ENCODE measurements around the gene GPC3. TPM values are rescaled to one million over a fixed set of nuclear protein-coding genes. Genes with fewer than 3 reads are reported as not detected.
"Not testable (repeated sequence)": the region's sequence is repeated elsewhere in the genome, so short reads cannot be mapped to it uniquely, and the experiment has no call there.

GPC3 gene
- total RNA-seq, 1 donor from 2014 or later, result not detected

- no peak for DNase-seq (ENCODE audit: extremely low read depth, low read depth, low spot score)
Observed at GRCh38 chrX:133789829-133790228, 195.6 kb downstream of the GPC3 start.

DNA sequence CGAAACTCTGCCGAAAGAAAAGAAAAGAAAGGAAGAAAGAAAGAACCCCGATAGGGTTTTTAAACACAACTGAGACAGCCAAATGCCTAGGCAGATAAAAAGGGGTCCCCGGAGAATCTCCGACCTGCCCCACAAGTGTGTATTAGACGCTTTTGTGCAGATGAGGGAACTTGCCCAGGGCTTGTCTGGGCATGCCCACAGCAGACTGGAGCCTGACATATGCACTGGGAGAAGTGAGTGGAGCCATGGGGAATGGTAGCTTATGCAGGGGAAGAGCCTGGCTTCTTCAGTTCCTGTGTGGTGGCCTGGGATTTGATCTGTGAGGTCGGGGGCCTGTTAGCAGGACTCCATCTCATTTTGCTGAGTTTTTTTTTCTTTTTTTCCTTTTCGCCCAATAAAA lies 199.0 kb downstream of the GPC3 start:
- DNase-seq (ENCODE audit: extremely low read depth, low read depth, low spot score), result no peak

- DNase-seq (ENCODE audit: extremely low read depth, low read depth, low spot score), result no peak
Observed at GRCh38 chrX:133783274-133783673, 202.1 kb downstream of the GPC3 start.

GRCh38 chrX:133781174-133781573 lies 204.2 kb downstream of the GPC3 start:
- DNase-seq (ENCODE audit: extremely low read depth, low read depth, low spot score), result no peak

DNA sequence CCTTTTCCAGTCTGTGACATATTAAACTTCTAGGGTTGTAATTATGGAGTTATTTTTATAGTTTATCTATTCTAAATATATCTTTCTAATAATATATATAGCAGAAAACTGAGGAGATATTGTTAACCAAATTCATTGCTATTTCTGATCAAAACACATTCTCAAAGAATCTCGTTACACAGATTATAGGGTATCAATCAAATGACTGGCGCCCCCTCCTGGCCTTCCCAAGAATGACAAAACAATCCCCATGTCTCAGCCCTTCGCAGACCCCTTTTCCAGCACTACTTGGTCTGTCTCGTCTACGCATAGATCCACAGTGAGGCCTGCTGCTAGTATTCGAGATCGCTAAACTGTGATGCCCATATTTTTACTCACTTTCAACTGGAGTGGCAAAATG lies 209.3 kb downstream of the GPC3 start:
- DNase-seq (ENCODE audit: extremely low read depth, low read depth, low spot score), result no peak

GRCh38 chrX:133774807-133775206 lies 210.6 kb downstream of the GPC3 start:
- DNase-seq (ENCODE audit: extremely low read depth, low read depth, low spot score), result no peak

GRCh38 chrX:133771086-133771646 lies 214.2 kb downstream of the GPC3 start:
- DNase-seq (ENCODE audit: extremely low read depth, low read depth, low spot score), result no peak

DNA sequence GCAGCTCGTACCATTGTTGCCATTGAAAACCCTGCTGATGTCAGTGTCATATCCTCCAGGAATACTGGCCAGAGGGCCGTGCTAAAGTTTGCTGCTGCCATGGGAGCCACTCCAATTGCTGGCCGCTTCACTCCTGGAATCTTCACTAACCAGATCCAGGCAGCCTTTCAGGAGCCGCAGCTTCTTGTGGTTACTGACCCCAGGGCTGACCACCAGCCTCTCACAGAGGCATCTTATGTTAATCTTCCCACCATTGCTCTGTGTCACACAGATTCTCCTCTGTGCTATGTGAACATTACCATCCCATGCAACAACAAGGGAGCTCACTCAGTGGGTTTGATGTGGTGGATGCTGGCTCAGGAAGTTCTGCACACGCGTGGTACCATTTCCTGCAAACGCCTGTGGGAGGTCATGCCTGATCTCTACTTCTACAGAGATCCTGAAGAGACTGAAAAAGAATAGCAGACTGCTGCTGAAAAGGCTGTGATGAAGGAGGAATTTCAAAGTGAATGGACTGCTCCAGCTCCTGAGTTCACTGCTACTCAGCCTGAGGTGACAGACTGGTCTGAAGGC lies 222.3 kb downstream of the GPC3 start:
- DNase-seq (ENCODE audit: extremely low read depth, low read depth, low spot score), result not testable (repeated sequence)

DNA sequence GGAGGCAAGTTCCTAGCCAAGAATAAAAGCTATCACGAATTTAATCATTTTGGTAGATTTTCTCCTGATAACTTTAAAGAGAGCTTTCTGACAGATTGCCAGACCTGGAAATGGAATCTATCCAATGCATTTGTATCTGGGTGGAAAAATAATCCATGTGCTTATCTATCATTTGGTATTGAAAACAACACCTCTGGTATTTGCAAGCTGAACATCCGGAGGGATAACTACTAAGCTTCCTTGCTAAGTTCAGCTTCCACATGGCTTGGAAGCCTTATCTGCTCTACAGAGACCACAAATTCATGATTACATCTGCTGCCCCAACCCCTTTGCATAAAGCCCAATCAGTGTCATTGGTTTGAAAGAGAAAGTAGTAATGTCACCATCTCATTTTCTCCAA lies 230.7 kb downstream of the GPC3 start:
- DNase-seq (ENCODE audit: extremely low read depth, low read depth, low spot score), result no peak

DNA sequence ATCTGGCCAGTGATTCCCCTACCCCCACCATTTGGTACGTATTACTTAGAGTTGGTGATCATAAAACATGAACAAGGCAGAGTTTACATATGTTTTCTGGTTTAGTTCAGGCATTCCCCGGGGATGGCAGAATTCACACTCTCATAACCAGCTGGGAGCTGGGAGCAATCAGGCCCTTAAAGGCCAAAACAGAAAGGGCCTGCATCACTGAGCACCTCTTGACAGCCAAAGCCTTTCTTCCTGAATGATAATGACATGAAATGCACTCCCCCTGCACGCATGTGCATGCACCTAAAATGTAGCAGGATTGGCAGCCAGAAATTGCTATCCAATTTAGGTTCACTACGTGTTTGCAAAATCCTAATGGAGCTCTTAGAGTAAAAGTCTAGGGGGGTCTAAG lies 235.4 kb downstream of the GPC3 start:
- DNase-seq (ENCODE audit: extremely low read depth, low read depth, low spot score), result no peak

DNA sequence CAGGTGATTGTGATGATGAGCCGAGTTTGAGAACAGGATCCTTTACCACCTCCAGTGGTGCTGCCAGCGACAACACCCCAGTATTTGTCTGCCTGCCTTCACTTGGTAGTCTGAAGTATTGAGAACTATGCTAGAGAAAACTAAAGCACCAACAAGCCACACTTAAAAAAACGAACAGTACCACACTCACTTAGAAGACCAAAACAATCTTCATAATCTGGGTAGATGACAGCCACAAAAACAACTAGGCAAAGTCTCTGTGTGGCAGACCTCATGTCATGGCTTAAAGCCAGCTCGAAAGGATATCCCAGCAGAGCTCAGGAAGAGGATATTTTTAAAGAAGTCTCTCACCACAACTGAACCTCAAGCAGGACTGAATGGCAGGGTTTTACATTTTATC lies 236.0 kb downstream of the GPC3 start:
- no peak for DNase-seq (ENCODE audit: extremely low read depth, low read depth, low spot score)

GRCh38 chrX:133747196-133747595 lies 238.2 kb downstream of the GPC3 start:
- DNase-seq (ENCODE audit: extremely low read depth, low read depth, low spot score), result no peak

- DNase-seq (ENCODE audit: extremely low read depth, low read depth, low spot score), result no peak
Observed at GRCh38 chrX:133746593-133746992, 238.8 kb downstream of the GPC3 start.

DNA sequence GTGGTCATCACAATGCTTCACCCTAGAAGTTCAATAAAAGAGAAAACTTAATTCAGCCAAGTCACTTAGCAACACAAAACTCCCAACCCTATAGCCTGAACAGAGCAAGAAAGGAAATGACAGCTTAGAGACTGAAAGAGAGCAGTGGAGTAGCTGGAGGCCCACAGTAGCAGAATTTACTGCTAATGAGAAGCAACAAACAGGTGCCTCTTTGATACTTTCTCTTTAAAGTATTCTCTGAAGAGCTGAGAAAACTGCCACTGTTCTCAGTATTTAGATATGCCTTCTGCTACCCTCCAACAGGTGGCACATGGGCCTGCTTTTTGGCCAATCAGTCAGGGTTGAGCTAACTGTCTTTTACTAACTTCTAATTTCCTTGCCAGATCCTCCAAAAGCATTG lies 240.0 kb downstream of the GPC3 start:
- DNase-seq (ENCODE audit: extremely low read depth, low read depth, low spot score), result no peak

DNA sequence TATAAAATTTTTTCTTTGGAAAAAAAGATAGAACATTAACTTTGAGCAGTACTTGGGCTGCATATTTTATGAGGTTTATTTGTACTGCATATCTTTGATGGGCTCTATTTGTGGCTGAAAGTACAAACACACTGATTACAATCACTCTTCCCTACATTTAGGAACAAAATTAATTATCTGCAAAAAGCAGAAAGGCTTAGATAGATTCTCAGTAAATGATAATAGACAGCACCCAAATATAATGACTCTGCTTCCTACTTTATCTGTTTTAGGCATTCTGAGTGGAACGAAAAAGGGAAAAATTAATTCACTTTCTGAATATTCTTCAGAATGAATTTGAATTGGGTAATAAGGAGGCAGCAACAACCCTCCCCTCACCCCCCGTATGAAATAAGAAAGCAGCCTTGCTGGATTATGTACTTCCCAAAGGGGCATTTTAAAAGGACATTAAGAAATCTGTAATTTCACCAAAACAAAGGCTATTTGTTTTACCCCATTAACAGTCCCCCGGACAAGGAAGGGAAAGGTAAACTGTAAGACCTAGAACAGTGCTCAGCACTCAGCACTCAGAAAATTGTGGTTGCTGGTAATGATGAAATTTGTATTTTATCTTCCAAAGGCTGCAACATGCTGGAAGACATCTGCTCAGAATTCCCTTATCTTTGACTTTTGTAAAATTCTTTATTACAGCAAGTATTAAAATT lies 242.6 kb downstream of the GPC3 start:
- DNase-seq (ENCODE audit: extremely low read depth, low read depth, low spot score), result no peak

- no peak for DNase-seq (ENCODE audit: extremely low read depth, low read depth, low spot score)
Observed at GRCh38 chrX:133741303-133741702, 244.1 kb downstream of the GPC3 start.

DNA sequence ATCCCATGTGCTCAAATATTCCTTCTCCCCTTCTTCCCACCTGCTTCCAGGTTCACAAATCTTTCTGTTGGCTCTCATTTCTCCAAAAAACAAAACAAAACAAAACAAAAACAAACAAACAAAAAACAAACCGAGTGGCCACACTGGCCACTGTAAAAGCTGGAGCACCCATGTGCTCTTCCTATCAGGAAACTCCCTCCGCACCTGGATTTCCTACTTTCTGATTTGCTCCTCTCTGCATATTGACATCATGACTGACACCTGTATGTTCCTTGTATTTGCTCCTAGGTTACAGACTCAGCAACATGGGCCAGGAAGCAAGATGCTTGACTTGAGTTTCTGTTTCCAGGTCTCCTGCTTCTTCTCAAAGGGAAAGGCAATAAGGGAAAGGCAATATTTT lies 258.8 kb downstream of the GPC3 start:
- DNase-seq (ENCODE audit: extremely low read depth, low read depth, low spot score), result no peak

- DNase-seq (ENCODE audit: extremely low read depth, low read depth, low spot score), result peak; percentile 16
Observed at GRCh38 chrX:133726211-133726630, 259.2 kb downstream of the GPC3 start.

DNA sequence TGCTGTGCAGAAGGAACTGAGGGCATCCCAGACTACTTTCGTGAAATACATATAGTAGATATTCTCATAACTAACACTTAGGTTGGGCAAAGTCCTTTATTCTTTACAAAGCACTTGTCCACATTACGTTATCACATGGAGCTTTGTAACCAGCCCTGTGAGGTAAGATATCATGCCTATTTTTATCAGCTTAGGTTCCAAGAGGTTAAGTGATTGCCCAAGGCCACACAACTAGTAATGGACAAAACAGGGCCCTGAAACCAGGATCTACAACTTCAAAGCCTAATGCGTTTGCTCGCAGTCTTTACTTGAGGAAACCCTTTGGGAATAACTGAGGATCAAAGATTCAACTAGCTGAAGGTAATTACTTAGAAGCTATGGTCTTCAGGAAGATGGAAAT lies 261.5 kb downstream of the GPC3 start:
- DNase-seq (ENCODE audit: extremely low read depth, low read depth, low spot score), result no peak

DNA sequence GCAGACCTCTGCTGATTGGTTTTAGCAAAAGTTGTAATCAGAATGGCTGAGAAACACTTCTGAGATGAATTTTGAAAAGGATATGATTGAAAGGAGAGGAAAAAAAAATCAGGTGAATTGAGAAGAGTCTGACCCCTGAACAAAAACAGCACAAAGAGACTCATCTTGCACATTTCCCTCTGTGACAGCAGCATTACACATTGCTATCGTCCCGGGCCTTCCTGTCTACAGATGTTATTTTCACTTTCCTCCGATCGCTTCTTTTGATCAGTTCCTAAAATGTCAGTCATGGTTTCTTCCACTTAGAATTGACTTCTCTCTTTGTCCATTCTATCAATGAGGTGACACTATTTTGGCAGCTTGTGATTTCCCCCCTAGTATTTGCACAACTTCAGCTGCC lies 262.6 kb downstream of the GPC3 start:
- DNase-seq (ENCODE audit: extremely low read depth, low read depth, low spot score), result no peak

- not testable (repeated sequence) for DNase-seq (ENCODE audit: extremely low read depth, low read depth, low spot score)
Observed at GRCh38 chrX:133720269-133720668, 265.1 kb downstream of the GPC3 start.

DNA sequence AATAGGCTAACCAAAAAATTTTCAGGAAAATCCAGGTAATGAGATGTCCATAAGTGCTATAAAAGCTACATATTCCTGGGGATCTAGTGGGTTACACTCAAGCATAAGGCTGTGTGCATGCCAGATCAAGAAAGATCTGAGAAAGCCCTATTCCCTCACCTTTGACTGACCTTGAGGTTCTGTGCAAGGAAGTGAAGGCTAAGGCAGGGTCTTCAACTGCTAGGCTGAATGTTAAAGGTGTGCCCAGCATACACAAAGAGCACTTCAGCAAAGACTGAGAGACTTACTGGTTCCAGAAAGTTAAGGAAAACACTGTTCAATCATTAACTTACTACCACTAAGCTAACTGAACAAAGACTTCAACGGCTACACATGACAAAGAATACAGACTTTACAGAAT lies 269.7 kb downstream of the GPC3 start:
- DNase-seq (ENCODE audit: extremely low read depth, low read depth, low spot score), result no peak

Measured in glomerular endothelial cell (primary cell).